Stimulated activated CD4-positive, alpha-beta T cell treated with anti-CD3 and anti-CD28 coated beads, TNF-alpha, amount 100 ng/mL, for 48 hours (primary cell): ENCODE results near the gene FNIP2.
"Not testable (repeated sequence)": the region's sequence is repeated elsewhere in the genome, so short reads cannot be mapped to it uniquely, and the experiment has no call there.

Experiments used
- DNase-seq, 3 donors: peaks; one replicate each; pipeline ENCODE4 v3.0.0-alpha.2; 2020; ENCODE audit warnings: low read depth in 3 of 3

The FNIP2 gene

GRCh38 chr4:158814636-158815330 is 46.0 kb downstream of the FNIP2 start:
- no peak for DNase-seq

GRCh38 chr4:158816955-158817354 is 48.1 kb downstream of the FNIP2 start:
- DNase-seq, result no peak

- DNase-seq, result no peak
These were observed 48.9 kb downstream of the FNIP2 start for GRCh38 chr4:158817562-158818296.

GRCh38 chr4:158818560-158819140 is 49.8 kb downstream of the FNIP2 start:
- DNase-seq, result no peak

GRCh38 chr4:158819942-158820786 is 51.3 kb downstream of the FNIP2 start:
- DNase-seq, result no peak

DNA sequence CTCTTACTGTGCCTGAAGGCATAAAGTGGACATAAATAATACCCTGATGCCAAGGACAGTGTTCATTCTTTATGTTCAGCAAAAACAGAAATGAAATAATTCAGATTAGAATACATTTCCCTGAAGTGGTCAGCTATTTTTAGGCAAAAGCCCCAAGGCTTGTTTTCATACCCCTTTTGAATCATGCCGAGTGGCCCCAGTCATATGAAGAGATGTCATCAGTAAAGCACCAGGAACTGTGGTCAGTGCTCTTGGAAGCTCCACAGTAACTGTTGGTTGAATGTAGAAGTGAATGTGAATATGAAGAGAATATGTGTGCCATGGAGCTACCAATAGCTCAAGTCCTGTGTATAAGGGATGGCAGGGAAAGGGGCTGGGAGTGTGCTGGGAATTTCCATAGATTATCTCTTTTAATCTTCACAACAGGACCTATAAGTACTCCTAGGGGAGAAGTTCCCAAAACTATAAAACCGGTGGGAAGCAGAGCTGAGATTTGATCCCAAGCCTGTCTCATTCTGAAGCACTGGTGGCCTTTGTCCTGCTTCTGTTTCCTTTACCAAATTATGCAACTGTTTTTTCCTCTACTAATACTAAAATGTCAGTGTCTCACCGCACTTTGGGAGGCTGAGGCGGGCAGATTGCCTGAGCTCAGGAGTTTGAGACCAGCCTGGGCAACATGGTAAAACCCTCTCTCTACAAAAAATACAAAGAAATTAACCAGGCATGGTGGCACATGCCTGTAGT is 52.6 kb downstream of the FNIP2 start:
- peak in 1 of 3 donors; percentile 10 for DNase-seq

GRCh38 chr4:158822348-158822747 is 53.5 kb downstream of the FNIP2 start:
- DNase-seq, result no peak

DNA sequence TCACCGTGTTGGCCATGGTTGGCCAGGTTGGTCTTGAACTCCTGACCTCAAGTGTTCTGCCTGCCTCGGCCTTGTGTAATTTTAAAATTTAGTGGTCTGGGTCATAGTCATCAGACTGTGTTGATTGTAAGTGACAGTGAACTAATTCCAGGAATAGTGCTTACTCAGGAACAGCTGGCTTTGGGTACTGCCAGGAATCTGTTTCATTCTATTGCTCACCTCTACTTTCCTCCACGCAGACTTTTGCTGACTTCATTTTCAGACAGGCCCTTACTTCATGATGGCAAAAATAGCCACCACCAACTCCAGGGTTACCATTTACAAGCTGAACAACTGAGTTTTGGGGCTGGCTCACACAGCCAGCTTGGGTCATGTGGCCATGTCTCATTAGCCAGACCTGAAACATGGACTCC is 54.6 kb downstream of the FNIP2 start:
- peak in 2 of 3 donors; percentile 4 to 10 for DNase-seq

DNA sequence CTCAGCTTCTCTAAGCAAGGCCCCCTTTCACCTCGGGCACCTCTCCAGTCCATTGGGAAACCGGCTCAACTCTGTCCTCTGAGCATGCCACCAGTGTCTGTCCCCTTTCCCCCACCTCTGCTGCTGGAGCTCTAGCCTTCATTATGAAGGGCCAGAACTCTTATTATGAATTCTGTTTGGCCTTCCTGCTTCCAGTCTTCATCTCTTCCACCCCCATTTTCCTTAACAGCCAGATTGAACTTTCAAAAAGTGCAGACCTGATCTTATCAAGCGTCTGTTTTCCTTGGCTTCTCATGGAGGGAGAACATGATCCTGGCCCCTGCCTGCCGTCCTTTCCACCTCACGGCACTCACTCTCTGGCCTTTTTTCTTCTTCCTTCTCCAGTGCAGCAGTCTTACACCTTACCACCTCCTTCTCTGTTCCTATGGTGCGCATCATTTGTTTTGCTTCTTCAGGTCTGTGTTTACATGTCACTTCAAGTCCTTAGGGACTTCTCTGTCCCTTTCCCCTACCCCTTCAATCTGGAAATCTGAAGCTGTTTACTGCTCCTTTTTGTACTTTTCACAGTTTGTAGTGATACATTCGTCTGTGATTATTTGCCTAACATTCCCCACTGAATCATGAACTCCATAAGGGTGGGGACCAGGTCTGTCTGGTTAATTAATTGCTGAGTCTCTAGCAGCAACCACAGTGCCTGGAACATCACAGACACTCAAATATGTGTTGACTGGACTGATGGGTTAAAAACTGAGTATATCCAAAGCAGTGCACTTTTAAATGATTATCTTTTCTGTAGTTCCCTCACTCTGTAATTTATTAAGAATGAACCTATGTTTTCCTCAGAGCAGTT is 55.8 kb downstream of the FNIP2 start:
- DNase-seq, result no peak

GRCh38 chr4:158825433-158826036 is 56.7 kb downstream of the FNIP2 start:
- DNase-seq, result no peak

- no peak for DNase-seq
These were observed 57.2 kb downstream of the FNIP2 start for GRCh38 chr4:158826057-158826456.

DNA sequence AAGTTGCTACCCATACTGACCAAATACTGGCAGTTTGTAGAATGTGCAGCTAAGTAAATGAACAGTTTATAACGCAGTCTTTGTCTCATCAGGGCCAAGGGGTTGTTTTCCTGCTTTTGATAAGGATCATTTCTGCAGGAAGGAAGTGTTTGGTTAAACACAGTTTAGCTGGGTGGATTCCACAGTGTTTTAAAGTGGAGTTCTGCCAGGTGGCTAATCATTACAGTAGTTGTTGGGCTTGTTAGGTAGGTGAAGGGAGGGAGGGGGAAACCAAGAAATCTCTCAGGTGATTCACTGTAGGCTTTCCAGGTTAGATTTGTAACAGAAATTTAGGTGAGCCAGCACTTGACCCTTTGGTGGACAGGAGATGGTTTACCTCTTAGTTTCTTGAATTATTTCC is 58.1 kb downstream of the FNIP2 start:
- no peak for DNase-seq

- no peak for DNase-seq
These were observed 58.7 kb downstream of the FNIP2 start for GRCh38 chr4:158827543-158827981.

GRCh38 chr4:158828151-158828550 is 59.3 kb downstream of the FNIP2 start:
- DNase-seq, result not testable (repeated sequence)

DNA sequence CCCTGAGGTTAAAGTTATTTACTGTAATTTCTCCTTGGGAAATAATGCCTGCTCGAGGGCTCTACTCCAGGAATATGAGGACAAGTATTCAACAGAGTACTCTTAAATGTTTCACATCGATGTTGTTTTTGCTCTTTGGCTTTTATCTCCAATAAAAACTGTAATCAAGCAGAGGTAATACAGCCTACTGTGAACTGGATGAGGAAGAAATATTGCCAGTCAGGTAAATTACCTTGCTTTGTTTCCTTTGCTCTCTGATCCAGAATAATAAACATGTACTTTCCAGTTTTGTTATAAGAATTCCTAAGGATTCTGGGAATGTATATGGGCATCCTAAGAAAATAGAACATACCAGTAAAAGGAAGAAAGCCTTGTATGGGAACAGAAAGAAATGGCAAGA is 60.4 kb downstream of the FNIP2 start:
- DNase-seq, result no peak

DNA sequence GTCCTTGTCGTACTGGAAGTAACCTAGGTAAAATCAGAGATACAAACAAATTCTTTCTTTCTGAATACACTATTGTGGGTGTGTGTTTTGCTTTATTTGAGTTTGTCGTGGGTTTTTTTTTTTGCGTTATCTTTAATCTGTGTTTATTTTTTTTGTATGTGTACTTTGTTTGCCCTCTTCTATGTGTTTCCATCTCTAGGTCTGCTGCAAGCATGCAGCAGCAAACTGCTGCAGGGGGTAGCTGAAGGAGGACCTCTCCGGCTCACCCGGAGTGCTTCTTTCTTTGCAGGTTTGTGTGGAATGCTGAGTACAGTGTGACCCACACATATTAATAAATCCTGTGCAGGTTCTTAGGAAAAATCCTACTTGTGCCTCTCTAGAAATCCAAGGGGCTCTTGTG is 64.8 kb downstream of the FNIP2 start:
- DNase-seq, result no peak

DNA sequence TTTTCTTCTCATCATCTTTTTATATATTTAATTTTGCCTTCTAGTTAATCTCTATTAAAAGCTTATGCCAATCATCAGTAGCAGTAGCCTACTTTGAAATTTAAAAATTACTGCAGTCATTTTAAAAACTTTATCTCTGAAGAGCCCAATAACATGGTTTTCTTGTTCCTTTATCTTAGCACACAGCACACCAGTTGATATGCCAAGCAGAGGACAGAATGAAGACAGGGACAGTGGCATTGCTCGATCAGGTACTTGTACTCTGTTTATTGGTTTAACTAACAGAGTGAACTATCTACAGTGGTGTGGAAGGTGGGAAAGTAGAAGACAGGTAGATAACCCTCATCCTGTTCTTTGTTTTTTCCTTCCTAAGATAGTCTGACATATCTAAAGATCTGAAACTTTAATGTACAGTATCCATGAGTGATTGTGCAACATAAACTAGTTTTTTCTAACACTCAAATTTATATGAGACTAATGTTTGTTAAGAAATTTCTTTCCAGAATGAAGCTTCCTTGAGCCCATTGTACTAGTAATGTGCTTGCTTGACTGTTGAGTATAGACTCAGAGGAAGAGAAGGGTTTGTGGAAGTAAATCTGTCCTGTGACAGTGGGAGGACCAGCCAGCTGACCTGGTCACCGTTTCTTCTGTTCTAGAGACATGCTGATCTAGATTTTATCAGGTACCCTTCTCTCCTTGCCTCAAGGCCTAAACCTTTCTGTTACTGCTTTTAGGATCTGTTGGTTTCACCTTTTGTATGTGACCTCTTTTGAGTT is 66.6 kb downstream of the FNIP2 start:
- no peak for DNase-seq

- DNase-seq, result no peak
These were observed 67.2 kb downstream of the FNIP2 start for GRCh38 chr4:158836002-158836369.

GRCh38 chr4:158836828-158837449 is 68.1 kb downstream of the FNIP2 start:
- no peak for DNase-seq
